Measurements from ENCODE around the gene UNC79.

DNA sequence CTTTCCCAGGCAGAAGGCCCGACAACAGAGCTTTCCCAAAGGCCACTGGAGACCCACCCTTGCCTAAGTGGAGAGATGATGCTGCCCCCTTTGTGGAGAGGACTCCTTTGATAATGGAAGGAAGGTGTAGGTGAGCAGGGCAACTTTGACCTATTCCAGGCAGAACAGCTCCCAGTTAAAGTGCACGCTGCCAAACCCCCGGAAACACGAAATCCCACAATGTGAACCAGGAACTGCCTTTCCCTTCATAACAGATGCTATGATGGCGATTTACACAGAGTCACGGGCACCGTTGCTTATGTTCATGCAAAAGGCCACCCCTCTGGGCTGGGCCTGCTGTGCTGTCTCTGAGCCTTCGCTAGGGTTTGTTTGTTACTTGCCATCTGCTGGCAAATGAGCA is 322.9 kb downstream of the UNC79 start:
- TF ChIP-seq POLR2AphosphoS5 (IDR thresholded peaks at IDR 0.05; ENCODE audit: low read depth, low read length) (no peak), POLR2A (IDR thresholded peaks at IDR 0.05; ENCODE audit: low read depth, low read length) (no peak)
